Esophagus squamous epithelium (tissue), 4 donors: ENCODE measurements around the gene CLEC19A.

Source experiments
- CTCF ChIP-seq, 6 experiments: fragments of 450-650 bp in 4 of 6; fragments of 200-600 bp in 2 of 6; sonication (generic) in 2 of 6; IDR thresholded peaks; one replicate each; pipeline ENCODE4 v1.5.1; 2016 to 2019; ENCODE audit warnings: antibody characterized with exemption in 6 of 6, mild to moderate bottlenecking in 4 of 6, moderate library complexity in 4 of 6
- POLR2A ChIP-seq, 4 donors: fragments of 450-650 bp; IDR thresholded peaks; one replicate each; pipeline ENCODE4 v1.6.1; 2017; ENCODE audit warnings: antibody characterized with exemption in 4 of 4, mild to moderate bottlenecking in 4 of 4, moderate library complexity in 3 of 4

GRCh38 chr16:19329932-19330331, 44.4 kb downstream of the CLEC19A start:
- no peak for TF ChIP-seq CTCF (IDR thresholded peaks at IDR 0.05)
- no peak for TF ChIP-seq POLR2A (IDR thresholded peaks at IDR 0.05)
